HG02981 (cell line): Measurements from ENCODE around the gene LIG3.
A peak's percentile ranks its signal among the peaks of the same experiment; 100 is the strongest.
"Not testable (repeated sequence)": the region's sequence is repeated elsewhere in the genome, so short reads cannot be mapped to it uniquely, and the experiment has no call there.

Experiments used
- ATAC-seq: cut with Tn5 transposase; IDR thresholded peaks from one replicate; pipeline ENCODE4 v1.9.1; 2021; ENCODE audit warnings: mild to moderate bottlenecking, moderate library complexity; ENCODE audit not compliant: unreplicated experiment

LIG3 gene

GRCh38 chr17:34998205-34998604 lies 17.9 kb downstream of the LIG3 start:
- ATAC-seq: peak; percentile 63

DNA sequence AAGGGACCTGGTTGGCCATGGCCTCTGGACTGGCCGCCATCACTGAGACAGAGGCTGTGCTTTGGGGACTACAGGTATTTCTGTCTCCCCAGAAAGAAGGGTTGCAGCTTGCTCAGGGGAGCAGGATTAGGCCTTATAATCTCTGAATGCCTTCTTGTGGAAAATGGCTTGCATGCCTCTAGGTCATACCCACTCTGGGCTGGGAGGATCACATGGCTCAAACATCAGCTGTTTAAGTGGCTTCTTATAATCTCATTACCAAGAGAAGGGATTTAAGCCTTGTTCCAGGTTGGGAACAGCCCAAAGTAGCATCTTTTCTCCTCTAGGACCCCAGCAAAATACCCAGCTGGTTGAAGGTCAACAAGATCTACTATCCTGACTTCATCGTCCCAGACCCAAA lies 19.1 kb downstream of the LIG3 start:
- no peak for ATAC-seq

- ATAC-seq: not testable (repeated sequence)
Observed at GRCh38 chr17:35000965-35001364, 20.7 kb downstream of the LIG3 start.

DNA sequence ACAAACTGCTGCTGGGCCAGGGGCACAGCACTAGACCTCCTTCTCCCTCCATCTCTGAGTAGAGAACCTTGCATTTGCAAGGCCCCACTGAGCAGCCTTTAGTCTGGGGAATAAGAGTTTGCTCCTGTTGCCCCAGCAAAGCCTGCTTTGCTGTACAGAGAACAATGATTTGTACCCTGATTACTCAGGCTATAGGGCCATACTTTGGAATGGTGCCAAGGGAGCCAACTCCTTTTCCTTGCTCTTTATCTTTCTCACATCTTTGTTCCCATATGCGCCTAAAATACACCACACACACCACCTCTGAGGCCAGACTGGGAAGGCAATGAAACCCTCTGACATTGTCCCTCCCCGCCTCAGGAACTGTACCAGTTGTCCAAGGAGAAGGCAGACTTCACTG lies 21.2 kb downstream of the LIG3 start:
- no peak for ATAC-seq

GRCh38 chr17:35002876-35003551 lies 22.7 kb downstream of the LIG3 start:
- no peak for ATAC-seq

DNA sequence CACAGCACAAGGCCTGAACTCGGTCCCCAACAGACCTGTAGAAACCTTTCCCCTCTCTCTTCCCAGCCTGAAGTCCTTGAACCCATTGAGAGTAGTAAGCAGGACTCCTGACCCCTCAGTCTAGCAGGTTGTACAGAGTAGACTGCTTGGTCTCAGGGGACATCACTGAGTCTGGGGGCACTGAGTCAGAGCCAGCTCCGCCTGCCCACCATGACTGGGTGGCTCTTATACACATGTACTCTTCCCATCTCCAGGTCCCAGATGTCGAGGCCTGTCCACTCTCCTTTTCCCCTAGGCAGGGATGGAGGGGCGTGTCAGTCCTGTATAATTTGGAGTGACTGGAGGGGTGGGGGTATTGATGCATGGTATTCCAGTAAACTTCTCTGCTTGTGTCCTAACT lies 23.5 kb downstream of the LIG3 start:
- ATAC-seq: no peak

GRCh38 chr17:35006345-35006744 lies 26.0 kb downstream of the LIG3 start:
- ATAC-seq: no peak

GRCh38 chr17:35006961-35007360 lies 26.6 kb downstream of the LIG3 start:
- ATAC-seq: no peak

DNA sequence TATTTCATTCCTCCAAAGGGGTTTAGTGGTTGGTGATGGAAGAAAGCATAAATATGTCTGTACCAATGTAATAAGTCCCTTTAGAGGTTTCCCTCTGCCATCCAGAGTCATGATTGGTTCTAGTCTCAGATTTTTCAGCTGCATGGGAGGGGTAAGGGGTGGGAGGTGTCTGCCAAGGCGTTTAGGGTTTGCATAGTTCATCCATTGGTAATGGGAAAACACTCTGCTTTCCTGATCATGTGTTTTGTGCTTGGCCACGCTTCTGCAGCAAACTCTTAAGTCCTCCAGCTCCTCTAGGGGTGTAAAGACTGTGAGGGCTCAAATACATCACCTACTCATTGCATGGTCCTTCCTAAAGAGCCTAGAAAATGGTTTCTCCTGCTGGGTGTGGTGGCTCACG lies 29.8 kb downstream of the LIG3 start:
- ATAC-seq: no peak

DNA sequence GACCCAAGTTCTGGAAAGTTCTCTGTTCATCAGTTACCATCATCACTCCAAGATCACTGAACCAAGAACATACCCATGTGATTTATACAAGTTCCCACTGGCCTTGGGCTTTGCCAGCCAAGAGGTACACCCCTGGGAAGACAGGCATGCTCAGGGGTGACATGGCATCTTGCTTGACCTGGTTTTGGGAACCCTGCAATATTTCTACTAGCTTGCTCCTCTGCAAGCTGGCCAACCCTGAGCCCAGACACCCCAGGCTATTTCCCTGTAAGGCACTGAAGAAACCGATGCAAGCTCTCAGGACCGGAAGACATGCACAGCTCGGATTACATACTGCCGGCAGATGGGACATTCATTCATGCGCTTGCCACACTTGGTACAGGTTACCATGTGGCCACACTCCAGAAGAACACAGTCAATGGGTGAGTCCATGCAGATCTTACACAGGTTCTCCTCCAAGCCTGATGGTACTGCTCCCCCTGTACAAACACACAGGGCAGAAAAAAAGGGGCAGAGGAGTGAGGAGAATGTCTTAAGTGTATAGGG lies 31.4 kb downstream of the LIG3 start:
- no peak for ATAC-seq

GRCh38 chr17:35016369-35016768 lies 36.1 kb downstream of the LIG3 start:
- no peak for ATAC-seq

GRCh38 chr17:35017021-35017420 lies 36.7 kb downstream of the LIG3 start:
- ATAC-seq: no peak

DNA sequence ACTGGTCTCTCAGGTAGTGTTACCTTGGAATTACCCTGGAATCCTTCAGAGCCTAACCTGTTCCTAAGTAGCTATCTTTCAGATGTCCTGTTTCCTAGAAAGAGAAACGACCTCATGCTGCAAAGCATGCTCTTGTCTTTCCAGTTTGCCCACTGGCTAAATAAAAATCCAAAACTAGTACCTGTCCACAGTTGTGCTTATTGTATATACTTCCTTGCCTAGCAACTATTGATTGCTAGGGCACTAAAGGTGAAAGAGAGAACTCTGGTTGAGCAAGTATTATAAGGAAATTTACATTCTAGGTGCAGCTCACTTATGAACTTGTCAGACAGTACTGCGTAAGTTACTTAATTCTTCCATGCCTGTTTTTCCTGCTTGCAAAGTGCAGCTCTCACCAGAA lies 38.5 kb downstream of the LIG3 start:
- ATAC-seq: no peak

GRCh38 chr17:35019386-35020179 lies 39.3 kb downstream of the LIG3 start:
- no peak for ATAC-seq

- ATAC-seq: no peak
Observed at GRCh38 chr17:35021520-35022380, 41.4 kb downstream of the LIG3 start.

DNA sequence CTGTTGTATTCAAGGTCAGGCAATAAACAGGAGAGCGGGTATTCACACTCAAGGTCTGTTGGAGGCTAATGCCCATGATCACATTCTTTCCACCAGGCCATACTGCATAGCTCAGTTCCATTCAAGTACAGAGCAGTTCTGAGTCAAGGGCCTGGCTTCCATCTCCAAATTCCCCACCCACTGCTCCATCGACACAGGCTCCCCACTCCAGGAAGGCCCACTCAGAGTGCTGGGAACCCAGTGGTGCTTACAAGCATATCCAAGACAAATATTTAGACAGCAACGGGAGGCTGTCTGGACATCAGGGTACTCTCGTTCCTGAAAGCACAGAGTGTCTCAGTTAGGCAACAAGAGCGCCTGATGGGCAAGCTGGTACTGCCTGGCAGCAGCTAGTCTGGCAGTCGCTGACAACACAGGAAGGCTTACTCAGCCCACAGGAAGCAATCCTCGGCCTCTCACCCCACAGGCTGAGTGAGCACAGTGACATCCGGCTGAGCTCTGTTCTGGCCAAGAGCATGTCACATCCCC lies 42.3 kb downstream of the LIG3 start:
- no peak for ATAC-seq

- no peak for ATAC-seq
Observed at GRCh38 chr17:35023538-35023937, 43.2 kb downstream of the LIG3 start.

DNA sequence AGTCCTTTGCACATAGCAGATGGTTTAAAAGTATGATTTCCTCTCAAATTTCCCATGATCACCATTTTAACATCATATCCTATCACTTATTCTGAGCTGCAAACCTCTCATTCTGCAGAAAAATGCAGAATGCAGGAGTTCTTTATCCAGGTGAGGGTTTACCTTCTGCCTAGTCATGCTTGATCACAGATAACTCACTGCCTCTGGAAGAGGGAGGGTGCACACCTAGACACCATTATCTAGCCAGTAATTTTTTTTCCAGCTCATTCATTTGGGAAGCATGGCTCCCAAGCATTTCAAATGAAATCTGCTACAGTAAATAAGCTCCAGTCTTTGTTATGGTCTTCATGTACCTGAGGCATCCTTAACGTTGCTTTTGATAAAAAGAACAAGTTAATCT lies 45.2 kb downstream of the LIG3 start:
- no peak for ATAC-seq

- not testable (repeated sequence) for ATAC-seq
Observed at GRCh38 chr17:35028097-35028496, 47.8 kb downstream of the LIG3 start.

DNA sequence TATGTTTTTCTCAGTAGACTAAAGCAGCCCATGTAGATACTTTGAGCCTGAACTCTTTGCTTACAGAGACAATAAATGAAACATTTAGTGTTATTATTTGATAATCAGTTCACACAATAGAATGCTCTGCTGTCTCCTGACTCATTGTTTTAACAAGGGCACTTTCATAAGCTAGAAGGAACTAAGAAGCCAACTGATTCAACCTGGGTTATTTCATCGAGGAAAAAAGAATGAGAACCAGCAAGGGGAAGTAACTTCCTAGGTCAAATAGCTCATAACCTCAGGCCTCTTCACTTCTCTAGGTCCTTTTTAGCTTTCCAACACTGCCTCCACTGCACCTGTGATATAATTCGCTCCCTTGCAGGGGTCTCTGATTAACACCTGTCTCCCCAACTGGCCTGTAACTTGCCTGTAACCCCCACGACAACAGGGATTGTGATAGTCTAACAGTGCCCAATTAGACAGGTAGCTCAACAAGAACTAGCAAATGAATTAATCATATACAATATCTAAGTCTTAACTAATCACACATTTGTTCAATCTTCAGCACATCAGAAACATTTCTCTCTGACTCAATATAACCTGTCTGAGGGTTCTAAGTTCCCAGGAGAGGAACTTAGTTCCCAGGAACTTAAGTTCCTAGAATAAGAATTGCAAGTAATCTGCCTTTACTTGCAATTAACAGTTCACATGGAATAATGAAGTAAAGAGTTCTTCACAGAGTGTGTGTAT lies 48.4 kb downstream of the LIG3 start:
- ATAC-seq: no peak
